A673 (cell line): ENCODE measurements around the gene SGPL1. TPM values are rescaled to one million over a fixed set of nuclear protein-coding genes. Genes with fewer than 3 reads are reported as not detected.
"Not testable (repeated sequence)": the region's sequence is repeated elsewhere in the genome, so short reads cannot be mapped to it uniquely, and the experiment has no call there.

Experiments used
- BruUV-seq: library from RNA; stranded (reverse); fragments of 400-500 nt; replicated peaks from 2 replicates; lab custom pipeline; 2021; lab: Mats Ljungman, UMichigan
- CTCF ChIA-PET: fragments of 300-600 bp; sonication (Branson Sonifier 250); formaldehyde crosslinking; loops from one replicate; lab custom pipeline; 2022; ENCODE audit warnings: antibody characterized with exemption; lab: Charles Lee
- POLR2A ChIA-PET: fragments of 300-600 bp; sonication (Branson Sonifier 250); formaldehyde crosslinking; loops from one replicate; lab custom pipeline; 2022; ENCODE audit warnings: antibody characterized with exemption; ENCODE audit not compliant: low non-redundant PET; lab: Charles Lee
- DNase-seq: peaks from one replicate; pipeline ENCODE4 v3.0.0-alpha.2; 2015; ENCODE audit warnings: low spot score
- H3K27ac ChIP-seq: fragments of 200-600 bp; sonication (generic); 2 replicates; pipeline ENCODE4 v1.5.1; 2016; ENCODE audit warnings: mixed run types, low read depth, mild to moderate bottlenecking, mixed read lengths, antibody characterized with exemption, low read length; ENCODE audit not compliant: poor library complexity, severe bottlenecking
- H3K27me3 ChIP-seq: fragments of 200-600 bp; sonication (generic); replicated peaks from 2 replicates; pipeline ENCODE4 v1.6.1; 2017; ENCODE audit warnings: mixed run types, low read depth, mild to moderate bottlenecking, mixed read lengths, antibody characterized with exemption, low read length; ENCODE audit not compliant: insufficient read depth, poor library complexity
- H3K36me3 ChIP-seq: fragments of 200-600 bp; sonication (generic); 2 replicates; pipeline ENCODE4 v1.6.1; 2016; ENCODE audit warnings: mixed run types, mild to moderate bottlenecking, mixed read lengths, antibody characterized with exemption, low read length; ENCODE audit not compliant: insufficient read depth, poor library complexity, severe bottlenecking
- H3K4me1 ChIP-seq: fragments of 200-600 bp; sonication (generic); 2 replicates; pipeline ENCODE4 v1.6.1; 2017; ENCODE audit warnings: mixed run types, mild to moderate bottlenecking, mixed read lengths, antibody characterized with exemption, low read length; ENCODE audit not compliant: insufficient read depth, poor library complexity, severe bottlenecking
- H3K4me3 ChIP-seq: fragments of 200-600 bp; sonication (generic); 2 replicates; pipeline ENCODE4 v1.5.1; 2016; ENCODE audit warnings: low read depth, mixed run types, mild to moderate bottlenecking, mixed read lengths, low read length; ENCODE audit not compliant: poor library complexity, severe bottlenecking
- H3K9me3 ChIP-seq: fragments of 200-600 bp; sonication (generic); 2 replicates; pipeline ENCODE4 v1.6.1; 2016; ENCODE audit warnings: mixed run types, low read depth, mild to moderate bottlenecking, mixed read lengths, antibody characterized with exemption, low read length; ENCODE audit not compliant: poor library complexity, severe bottlenecking
- EZH2 ChIP-seq: fragments of 200-600 bp; sonication (generic); IDR thresholded peaks from 2 replicates; pipeline ENCODE4 v1.6.1; 2017; ENCODE audit warnings: borderline replicate concordance, low read depth, mild to moderate bottlenecking, mixed read lengths, antibody characterized with exemption, low read length; ENCODE audit not compliant: poor library complexity, severe bottlenecking
- intact Hi-C: fragments of 100-400 bp; cut with micrococcal nuclease; formaldehyde crosslinking; loops from one replicate; pipeline ENCODE4 v1.10.0; 2022; ENCODE audit not compliant: unreplicated experiment
- total RNA-seq: library from RNA; stranded (reverse); gene quantifications from 2 replicates; pipeline ENCODE4 v1.2.3, GENCODE V29; 2021
- TF ChIP-seq, protein P1 (sequence below): fragments of 300-800, 200-600 bp; sonication (generic); conservative IDR thresholded peaks from 2 replicates; pipeline ENCODE4 v1.5.1; 2017; ENCODE audit warnings: low read depth, mild to moderate bottlenecking, antibody characterized with exemption, low read length, moderate library complexity, mixed read lengths

SGPL1 gene
- total RNA-seq, 1 experiment from 2014 or later, result 48.6 TPM

DNA sequence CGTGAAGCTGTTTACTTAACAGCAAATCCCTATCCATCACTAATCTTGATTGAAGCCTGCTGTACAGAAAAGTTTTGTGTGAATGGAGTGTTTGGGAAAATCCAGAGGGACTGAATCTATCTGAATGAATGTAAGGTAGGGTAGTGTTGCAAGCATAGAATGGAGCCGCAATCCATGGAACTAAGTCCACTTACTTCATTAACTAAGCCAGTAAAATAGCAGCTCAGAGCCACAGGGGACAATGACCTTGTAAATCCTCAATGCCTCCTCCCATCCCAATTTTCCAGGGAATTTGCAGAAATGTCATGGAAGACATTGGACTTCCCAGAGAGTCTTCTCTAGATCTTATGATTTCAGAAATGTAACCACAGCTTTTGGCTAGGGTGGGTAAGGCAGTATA lies 45.7 kb upstream of the SGPL1 start:
- no peaks in the 10 kb centered on the region for H3K27me3 ChIP-seq
- H3K27ac ChIP-seq, result no peak overlapping the region
- ChIA-PET POLR2A (no interaction called here), CTCF (no interaction called here)
- no peaks in the 10 kb centered on the region for H3K36me3 ChIP-seq
- TF ChIP-seq, protein P1, sequence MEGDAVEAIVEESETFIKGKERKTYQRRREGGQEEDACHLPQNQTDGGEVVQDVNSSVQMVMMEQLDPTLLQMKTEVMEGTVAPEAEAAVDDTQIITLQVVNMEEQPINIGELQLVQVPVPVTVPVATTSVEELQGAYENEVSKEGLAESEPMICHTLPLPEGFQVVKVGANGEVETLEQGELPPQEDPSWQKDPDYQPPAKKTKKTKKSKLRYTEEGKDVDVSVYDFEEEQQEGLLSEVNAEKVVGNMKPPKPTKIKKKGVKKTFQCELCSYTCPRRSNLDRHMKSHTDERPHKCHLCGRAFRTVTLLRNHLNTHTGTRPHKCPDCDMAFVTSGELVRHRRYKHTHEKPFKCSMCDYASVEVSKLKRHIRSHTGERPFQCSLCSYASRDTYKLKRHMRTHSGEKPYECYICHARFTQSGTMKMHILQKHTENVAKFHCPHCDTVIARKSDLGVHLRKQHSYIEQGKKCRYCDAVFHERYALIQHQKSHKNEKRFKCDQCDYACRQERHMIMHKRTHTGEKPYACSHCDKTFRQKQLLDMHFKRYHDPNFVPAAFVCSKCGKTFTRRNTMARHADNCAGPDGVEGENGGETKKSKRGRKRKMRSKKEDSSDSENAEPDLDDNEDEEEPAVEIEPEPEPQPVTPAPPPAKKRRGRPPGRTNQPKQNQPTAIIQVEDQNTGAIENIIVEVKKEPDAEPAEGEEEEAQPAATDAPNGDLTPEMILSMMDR, result no peak
- TF ChIP-seq EZH2, result no peak
- intact Hi-C loops, result no loop called here
- H3K9me3 ChIP-seq, result peaks cover 4% of the 10 kb centered on the region
- no peak overlapping the region for H3K4me3 ChIP-seq
- BruUV-seq, result no TSS peak
- no peak for DNase-seq
- H3K4me1 ChIP-seq, result no peaks in the 10 kb centered on the region

DNA sequence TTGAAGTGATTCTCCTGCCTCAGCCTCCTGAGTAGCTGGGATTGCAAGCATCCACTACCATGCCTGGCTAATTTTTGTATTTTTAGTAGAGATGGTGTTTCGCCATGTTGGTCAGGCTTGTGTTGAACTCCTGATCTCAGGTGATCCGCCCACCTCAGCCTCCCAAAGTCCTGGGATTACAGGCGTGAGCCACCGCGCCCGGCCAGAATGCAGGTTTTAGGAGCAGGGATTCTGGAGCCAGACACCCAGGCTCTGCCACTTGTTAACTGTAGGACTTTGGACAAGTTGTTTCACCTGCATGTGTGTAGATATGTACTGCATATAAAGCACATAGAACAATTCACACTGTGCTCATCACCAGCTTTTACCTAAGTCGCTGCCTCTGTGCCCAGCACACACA lies 45.2 kb upstream of the SGPL1 start:
- POLR2A ChIA-PET, H3K27ac ChIP-seq, CTCF ChIA-PET, H3K27me3 ChIP-seq, H3K9me3 ChIP-seq, H3K4me3 ChIP-seq, H3K4me1 ChIP-seq, BruUV-seq, intact Hi-C loops, H3K36me3 ChIP-seq, DNase-seq: not testable (repeated sequence)

DNA sequence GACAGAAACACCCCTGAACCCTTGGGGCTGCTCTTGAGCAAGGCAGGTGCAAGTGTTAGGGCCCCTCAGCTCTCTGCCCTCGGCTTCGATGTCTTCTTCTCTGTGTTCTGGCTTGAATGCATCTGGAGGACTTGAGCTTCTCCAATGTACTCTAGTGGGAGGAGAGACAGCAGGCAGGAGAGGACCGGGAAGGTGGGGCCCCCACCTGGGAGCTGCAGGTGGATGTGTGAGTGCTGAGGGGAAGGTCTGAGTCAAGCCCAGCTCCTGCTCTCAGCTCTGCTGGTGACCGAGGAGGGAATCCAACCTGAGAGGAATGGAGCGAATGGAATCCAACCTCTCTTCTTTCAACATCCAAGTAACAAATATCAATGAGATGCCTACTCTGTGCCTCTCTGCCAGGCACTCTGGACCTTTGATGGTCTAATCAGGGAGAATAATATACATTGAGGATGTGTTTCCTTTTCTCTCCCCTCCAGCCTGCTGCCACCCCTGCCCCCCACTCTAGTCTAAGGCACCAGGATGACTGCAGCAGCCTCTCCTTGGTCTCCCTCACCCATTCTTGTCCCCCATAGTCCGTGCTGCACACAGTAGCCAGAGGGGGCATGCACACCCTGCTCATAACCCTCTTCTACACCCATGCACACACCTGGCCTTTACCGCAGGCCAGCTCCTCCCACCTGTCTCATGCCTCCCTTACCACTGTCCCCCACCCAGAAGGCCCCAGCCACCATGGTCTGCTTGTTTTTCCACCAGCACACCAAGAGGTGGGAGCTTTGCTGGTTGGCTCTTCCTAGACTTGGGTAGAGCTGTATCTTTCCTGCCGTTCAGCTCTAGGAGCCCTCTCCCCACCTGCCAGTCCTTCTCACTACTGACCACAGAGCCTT lies 44.2 kb upstream of the SGPL1 start:
- H3K4me1 ChIP-seq, result no peaks in the 10 kb centered on the region
- no peaks in the 10 kb centered on the region for H3K36me3 ChIP-seq
- intact Hi-C loops, result no loop called here
- no TSS peak for BruUV-seq
- POLR2A ChIA-PET, result no interaction called here
- H3K9me3 ChIP-seq, result no peaks in the 10 kb centered on the region
- no peak overlapping the region for H3K4me3 ChIP-seq
- TF ChIP-seq, protein P1, result no peak
- TF ChIP-seq EZH2, result no peak
- no peak overlapping the region for H3K27ac ChIP-seq
- CTCF ChIA-PET, result no interaction called here
- no peaks in the 10 kb centered on the region for H3K27me3 ChIP-seq
- no peak for DNase-seq

DNA sequence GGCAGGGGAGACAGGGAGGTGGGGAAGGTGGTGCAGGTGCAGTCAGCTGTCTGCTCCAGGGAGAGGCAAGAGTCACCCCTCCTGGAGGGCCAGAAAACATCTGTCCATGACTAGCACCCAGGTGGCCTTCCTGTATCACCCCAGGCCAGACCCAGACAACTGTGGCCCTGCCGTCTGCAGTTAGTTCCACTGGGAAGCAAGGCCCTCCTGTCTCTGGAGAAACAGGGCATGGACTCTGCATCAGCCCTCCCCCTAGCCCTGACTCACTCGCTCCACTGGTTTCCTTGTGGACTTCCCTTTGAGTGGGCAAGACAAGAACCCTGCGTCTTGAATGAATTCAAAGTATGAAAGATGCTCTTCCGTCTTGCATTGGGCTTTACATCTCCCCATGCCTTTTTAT lies 43.1 kb upstream of the SGPL1 start:
- no peaks in the 10 kb centered on the region for H3K4me1 ChIP-seq
- CTCF ChIA-PET, result interaction anchor here (0.7 kb wide), 1 partner anchor 1356 kb away, joined by 6 read pairs; no protein-coding TSS in a partner anchor

More for the DNA sequence above, 43.1 kb upstream of the SGPL1 start:
- no TSS peak for BruUV-seq
- no peaks in the 10 kb centered on the region for H3K9me3 ChIP-seq
- POLR2A ChIA-PET, result no interaction called here
- DNase-seq, result no peak
- TF ChIP-seq EZH2, result no peak
- TF ChIP-seq, protein P1, result no peak
- H3K27ac ChIP-seq, result no peak overlapping the region
- intact Hi-C loops, result no loop called here
- no peaks in the 10 kb centered on the region for H3K36me3 ChIP-seq
- no peaks in the 10 kb centered on the region for H3K27me3 ChIP-seq
- H3K4me3 ChIP-seq, result no peak overlapping the region
